Measurements from ENCODE around the gene VIPR2.

Gene VIPR2

GRCh38 chr7:159034394-159034793 lies 110.3 kb downstream of the VIPR2 start:
- no peak for DNase-seq

GRCh38 chr7:159033956-159034355 lies 110.7 kb downstream of the VIPR2 start:
- DNase-seq = no peak

GRCh38 chr7:159033473-159033825 lies 111.2 kb downstream of the VIPR2 start:
- no peak for DNase-seq

GRCh38 chr7:159032753-159033472 lies 111.8 kb downstream of the VIPR2 start:
- no peak for DNase-seq

GRCh38 chr7:159032322-159032721 lies 112.3 kb downstream of the VIPR2 start:
- DNase-seq = no peak

- DNase-seq = no peak
These were observed 112.9 kb downstream of the VIPR2 start for GRCh38 chr7:159031750-159032149.

GRCh38 chr7:159031135-159031701 lies 113.4 kb downstream of the VIPR2 start:
- DNase-seq = no peak

- peak; percentile 17 for DNase-seq
These were observed 114.1 kb downstream of the VIPR2 start for GRCh38 chr7:159030490-159031134.

- DNase-seq = no peak
These were observed 115.9 kb downstream of the VIPR2 start for GRCh38 chr7:159028508-159029401.

GRCh38 chr7:159027789-159028507 lies 116.7 kb downstream of the VIPR2 start:
- DNase-seq = peak; percentile 16

- DNase-seq = no peak
These were observed 117.4 kb downstream of the VIPR2 start for GRCh38 chr7:159027056-159027788.

GRCh38 chr7:159026271-159027055 lies 118.2 kb downstream of the VIPR2 start:
- DNase-seq = no peak

GRCh38 chr7:159025161-159025779 lies 119.4 kb downstream of the VIPR2 start:
- DNase-seq = no peak

GRCh38 chr7:159024280-159024951 lies 120.3 kb downstream of the VIPR2 start:
- DNase-seq = no peak

- DNase-seq = no peak
These were observed 120.9 kb downstream of the VIPR2 start for GRCh38 chr7:159023746-159024145.

GRCh38 chr7:159023206-159023605 lies 121.5 kb downstream of the VIPR2 start:
- DNase-seq = no peak

GRCh38 chr7:159022238-159022993 lies 122.3 kb downstream of the VIPR2 start:
- no peak for DNase-seq

GRCh38 chr7:159020987-159021386 lies 123.7 kb downstream of the VIPR2 start:
- DNase-seq = no peak

GRCh38 chr7:159019111-159019510 lies 125.6 kb downstream of the VIPR2 start:
- DNase-seq = no peak
